ENCODE results near the gene SQOR.

DNA sequence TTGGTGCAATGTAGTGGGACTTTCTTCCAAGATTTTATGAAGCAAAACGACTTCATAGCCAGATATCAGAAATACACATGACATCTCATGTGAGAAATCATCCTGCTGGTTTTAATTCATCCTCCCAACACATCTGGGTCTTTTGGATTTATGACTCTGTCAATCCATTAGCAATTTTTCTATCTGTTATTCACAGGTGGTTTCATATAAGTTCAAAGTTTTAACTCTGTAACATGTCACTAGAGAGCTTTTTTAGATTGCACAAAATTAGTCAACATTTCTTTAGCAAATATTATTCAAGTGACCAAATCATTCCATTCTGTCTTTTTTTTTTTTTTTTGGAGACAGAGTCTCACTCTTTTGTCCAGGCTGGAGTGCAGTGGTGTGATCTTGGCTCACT lies 30.4 kb downstream of the SQOR start:
- TF ChIP-seq, protein P1, sequence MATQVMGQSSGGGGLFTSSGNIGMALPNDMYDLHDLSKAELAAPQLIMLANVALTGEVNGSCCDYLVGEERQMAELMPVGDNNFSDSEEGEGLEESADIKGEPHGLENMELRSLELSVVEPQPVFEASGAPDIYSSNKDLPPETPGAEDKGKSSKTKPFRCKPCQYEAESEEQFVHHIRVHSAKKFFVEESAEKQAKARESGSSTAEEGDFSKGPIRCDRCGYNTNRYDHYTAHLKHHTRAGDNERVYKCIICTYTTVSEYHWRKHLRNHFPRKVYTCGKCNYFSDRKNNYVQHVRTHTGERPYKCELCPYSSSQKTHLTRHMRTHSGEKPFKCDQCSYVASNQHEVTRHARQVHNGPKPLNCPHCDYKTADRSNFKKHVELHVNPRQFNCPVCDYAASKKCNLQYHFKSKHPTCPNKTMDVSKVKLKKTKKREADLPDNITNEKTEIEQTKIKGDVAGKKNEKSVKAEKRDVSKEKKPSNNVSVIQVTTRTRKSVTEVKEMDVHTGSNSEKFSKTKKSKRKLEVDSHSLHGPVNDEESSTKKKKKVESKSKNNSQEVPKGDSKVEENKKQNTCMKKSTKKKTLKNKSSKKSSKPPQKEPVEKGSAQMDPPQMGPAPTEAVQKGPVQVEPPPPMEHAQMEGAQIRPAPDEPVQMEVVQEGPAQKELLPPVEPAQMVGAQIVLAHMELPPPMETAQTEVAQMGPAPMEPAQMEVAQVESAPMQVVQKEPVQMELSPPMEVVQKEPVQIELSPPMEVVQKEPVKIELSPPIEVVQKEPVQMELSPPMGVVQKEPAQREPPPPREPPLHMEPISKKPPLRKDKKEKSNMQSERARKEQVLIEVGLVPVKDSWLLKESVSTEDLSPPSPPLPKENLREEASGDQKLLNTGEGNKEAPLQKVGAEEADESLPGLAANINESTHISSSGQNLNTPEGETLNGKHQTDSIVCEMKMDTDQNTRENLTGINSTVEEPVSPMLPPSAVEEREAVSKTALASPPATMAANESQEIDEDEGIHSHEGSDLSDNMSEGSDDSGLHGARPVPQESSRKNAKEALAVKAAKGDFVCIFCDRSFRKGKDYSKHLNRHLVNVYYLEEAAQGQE (IDR thresholded peaks at IDR 0.05; ENCODE audit: low read depth) = no peak
- TF ChIP-seq, protein P2, sequence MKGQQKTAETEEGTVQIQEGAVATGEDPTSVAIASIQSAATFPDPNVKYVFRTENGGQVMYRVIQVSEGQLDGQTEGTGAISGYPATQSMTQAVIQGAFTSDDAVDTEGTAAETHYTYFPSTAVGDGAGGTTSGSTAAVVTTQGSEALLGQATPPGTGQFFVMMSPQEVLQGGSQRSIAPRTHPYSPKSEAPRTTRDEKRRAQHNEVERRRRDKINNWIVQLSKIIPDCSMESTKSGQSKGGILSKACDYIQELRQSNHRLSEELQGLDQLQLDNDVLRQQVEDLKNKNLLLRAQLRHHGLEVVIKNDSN (IDR thresholded peaks at IDR 0.05) = no peak
- TF ChIP-seq CEBPB (IDR thresholded peaks at IDR 0.05) (no peak), NFIC (IDR thresholded peaks at IDR 0.05) (no peak), EGR1 (IDR thresholded peaks at IDR 0.05) (no peak)

All from Ishikawa (cell line).